H1 (cell line): ENCODE data around the gene GDF9. TPM values are rescaled to one million over a fixed set of nuclear protein-coding genes. Genes with fewer than 3 reads are reported as not detected.

Experiments used
- CTCF ChIA-PET: fragments of 300-600 bp; sonication (Branson Sonifier 250); formaldehyde crosslinking; loops from one replicate; lab custom pipeline; 2021; ENCODE audit not compliant: partially characterized antibody; lab: Charles Lee
- POLR2A ChIA-PET: fragments of 300-600 bp; sonication (Branson Sonifier 250); formaldehyde crosslinking; loops from one replicate; lab custom pipeline; 2021; ENCODE audit warnings: inconsistent platforms; ENCODE audit not compliant: partially characterized antibody; lab: Charles Lee
- DNase-seq, 2 experiments: peaks; one replicate each; pipeline versions ENCODE4 v3.0.0 to v3.0.0-alpha.2; 2010 to 2022; ENCODE audit warnings: low spot score in 2 of 2, low read depth in 1 of 2, mixed read lengths in 1 of 2
- FAIRE-seq: peaks from 2 replicates; lab custom pipeline; 2011; peaks lifted over from hg19 to GRCh38; lab: Jason Lieb, UNC
- H2AFZ ChIP-seq: 2 replicates; pipeline ENCODE4 v1.8.1; 2012; ENCODE audit warnings: low read length, inconsistent platforms
- H2AK5ac ChIP-seq: 2 replicates; pipeline ENCODE4 v1.6.1; 2013; ENCODE audit warnings: low read depth, low read length
- H2BK120ac ChIP-seq: replicated peaks from 2 replicates; pipeline ENCODE3; 2013; ENCODE audit warnings: low read depth, low read length, inconsistent platforms
- H2BK12ac ChIP-seq: 2 replicates; pipeline ENCODE4 v1.6.1; 2013; ENCODE audit warnings: low read depth, low read length
- H2BK15ac ChIP-seq: 2 replicates; pipeline ENCODE4 v1.6.1; 2013; ENCODE audit warnings: low read length
- H2BK20ac ChIP-seq: 2 replicates; pipeline ENCODE4 v1.6.1; 2013; ENCODE audit warnings: low read length
- H2BK5ac ChIP-seq: 2 replicates; pipeline ENCODE4 v1.6.1; 2013; ENCODE audit warnings: low read depth, low read length
- H3K14ac ChIP-seq: 2 replicates; pipeline ENCODE4 v1.6.1; 2013; ENCODE audit warnings: inconsistent platforms; ENCODE audit not compliant: insufficient read length
- H3K18ac ChIP-seq: 2 replicates; pipeline ENCODE4 v1.6.1; 2013; ENCODE audit warnings: low read length; ENCODE audit errors: extremely low read depth
- H3K23ac ChIP-seq: 2 replicates; pipeline ENCODE4 v1.6.1; 2013; ENCODE audit warnings: inconsistent platforms; ENCODE audit not compliant: insufficient read length
- H3K23me2 ChIP-seq: 2 replicates; pipeline ENCODE4 v1.6.1; 2013; ENCODE audit warnings: low read depth, low read length
- H3K27ac ChIP-seq: 2 replicates; pipeline ENCODE4 v1.6.1; 2011; ENCODE audit warnings: low read depth, low read length, inconsistent platforms
- H3K27me3 ChIP-seq, 4 experiments: replicated peaks in 1 of 4; 1 replicate in 1 of 4; 2 replicates in 3 of 4; pipeline versions ENCODE4 v1.6.1 to v1.8.1; 2011 to 2013; ENCODE audit warnings: low read length in 3 of 4, mild to moderate bottlenecking in 3 of 4, inconsistent platforms in 2 of 4, mixed read lengths in 2 of 4, moderate library complexity in 1 of 4; ENCODE audit not compliant: control insufficient read depth in 3 of 4, insufficient read depth in 3 of 4; ENCODE audit errors: extremely low read depth in 1 of 4
- H3K36me3 ChIP-seq, 4 experiments: 2 replicates each; pipeline versions ENCODE4 v1.6.1 to v1.8.1; 2011 to 2013; ENCODE audit warnings: mild to moderate bottlenecking in 4 of 4, low read length in 3 of 4, moderate library complexity in 2 of 4, control low read depth in 1 of 4, inconsistent platforms in 1 of 4; ENCODE audit not compliant: insufficient read depth in 4 of 4, control insufficient read depth in 2 of 4
- H3K4ac ChIP-seq: replicated peaks from 2 replicates; pipeline ENCODE3; 2013; ENCODE audit warnings: low read length, low read depth, mixed read lengths, inconsistent platforms; ENCODE audit not compliant: insufficient read length
- H3K4me1 ChIP-seq, 4 experiments: replicated peaks in 1 of 4; 1 replicate in 1 of 4; 2 replicates in 3 of 4; pipeline versions ENCODE4 v1.6.1 to v1.8.1; 2011 to 2013; ENCODE audit warnings: low read length in 3 of 4, inconsistent platforms in 2 of 4, mixed read lengths in 1 of 4; ENCODE audit not compliant: insufficient read depth in 4 of 4, control insufficient read depth in 3 of 4
- H3K4me2 ChIP-seq, 2 experiments: 2 replicates each; pipeline versions ENCODE4 v1.6.1 to v1.8.1; 2011 to 2013; ENCODE audit warnings: low read depth in 2 of 2, low read length in 2 of 2, control low read depth in 1 of 2, inconsistent platforms in 1 of 2, mild to moderate bottlenecking in 1 of 2; ENCODE audit not compliant: insufficient read depth in 1 of 2
- H3K4me3 ChIP-seq, 4 experiments: fragments of 200-600, 300-600 bp in 1 of 4; sonication (generic), shearing (Covaris generic), sonication (Bioruptor Twin) in 1 of 4; 2 replicates each; pipeline versions ENCODE4 v1.5.1 to v1.8.1; 2011 to 2016; ENCODE audit warnings: low read length in 4 of 4, low read depth in 3 of 4, control low read depth in 2 of 4, inconsistent platforms in 2 of 4, mild to moderate bottlenecking in 2 of 4, mixed read lengths in 1 of 4, moderate library complexity in 1 of 4; ENCODE audit not compliant: insufficient read depth in 2 of 4; ENCODE audit errors: extremely low read depth in 1 of 4
- H3K56ac ChIP-seq: replicated peaks from 2 replicates; pipeline ENCODE3; 2013; ENCODE audit warnings: low read depth, mild to moderate bottlenecking, mixed read lengths, low read length, inconsistent platforms; ENCODE audit not compliant: insufficient read length
- H3K79me1 ChIP-seq: 2 replicates; pipeline ENCODE4 v1.6.1; 2013; ENCODE audit warnings: low read depth, low read length, control low read depth
- H3K79me2 ChIP-seq, 2 experiments: 2 replicates each; pipeline versions ENCODE4 v1.6.1 to v1.8.1; 2012 to 2013; ENCODE audit warnings: low read length in 2 of 2, mild to moderate bottlenecking in 2 of 2, inconsistent platforms in 1 of 2; ENCODE audit not compliant: insufficient read depth in 2 of 2, control insufficient read depth in 1 of 2
- H3K9ac ChIP-seq, 4 experiments: replicated peaks in 1 of 4; 1 replicate in 1 of 4; 2 replicates in 3 of 4; pipeline versions ENCODE4 v1.6.1 to v1.8.1; 2011 to 2013; ENCODE audit warnings: low read depth in 3 of 4, low read length in 3 of 4, control low read depth in 2 of 4, mild to moderate bottlenecking in 2 of 4, moderate library complexity in 2 of 4, inconsistent platforms in 1 of 4; ENCODE audit errors: extremely low read depth in 1 of 4
- H3K9me3 ChIP-seq, 2 experiments: 2 replicates each; pipeline versions ENCODE4 v1.6.1 to v1.8.1; 2012 to 2013; ENCODE audit warnings: mild to moderate bottlenecking in 2 of 2, moderate library complexity in 2 of 2, control low read depth in 1 of 2, inconsistent platforms in 1 of 2, low read depth in 1 of 2, low read length in 1 of 2, mixed read lengths in 1 of 2; ENCODE audit not compliant: insufficient read depth in 2 of 2
- H4K20me1 ChIP-seq, 2 experiments: replicated peaks in 1 of 2; 2 replicates each; pipeline versions ENCODE3 to v1.8.1; 2011 to 2013; ENCODE audit warnings: inconsistent platforms in 2 of 2, low read length in 2 of 2, mild to moderate bottlenecking in 1 of 2; ENCODE audit not compliant: insufficient read depth in 2 of 2, control insufficient read depth in 1 of 2
- H4K5ac ChIP-seq: 2 replicates; pipeline ENCODE4 v1.6.1; 2013; ENCODE audit warnings: low read length, low read depth, mixed read lengths, inconsistent platforms; ENCODE audit not compliant: insufficient read length
- H4K8ac ChIP-seq: 2 replicates; pipeline ENCODE4 v1.8.0; 2013; ENCODE audit warnings: mild to moderate bottlenecking, moderate library complexity, low read length, inconsistent platforms; ENCODE audit not compliant: insufficient read depth; ENCODE audit errors: extremely low read depth
- H4K91ac ChIP-seq: replicated peaks from 2 replicates; pipeline ENCODE3; 2013; ENCODE audit warnings: low read length, mixed read lengths, inconsistent platforms; ENCODE audit not compliant: insufficient read length
- ASH2L ChIP-seq: fragments of 200-600, 300-600 bp; sonication (generic); IDR thresholded peaks from one replicate; pipeline ENCODE4 v1.7.1; 2017; ENCODE audit warnings: low read length
- HDAC6 ChIP-seq: IDR thresholded peaks from one replicate; pipeline ENCODE4 v1.7.1; 2012; ENCODE audit warnings: low read depth, mild to moderate bottlenecking, inconsistent platforms, low read length, moderate library complexity
- JUN ChIP-seq: IDR thresholded peaks from 2 replicates; pipeline ENCODE4 v1.6.1; 2011; ENCODE audit warnings: low read depth, mild to moderate bottlenecking, improper control_type of control experiment, low read length
- NANOG ChIP-seq: IDR thresholded peaks from 2 replicates; pipeline ENCODE4 v1.6.1; 2011; ENCODE audit warnings: low read length, low read depth, mild to moderate bottlenecking, inconsistent platforms; ENCODE audit not compliant: insufficient read depth, poor library complexity, severe bottlenecking
- RAD21 ChIP-seq, 2 experiments: IDR thresholded peaks in 1 of 2; conservative IDR thresholded peaks in 1 of 2; 2 replicates each; pipeline ENCODE4 v1.6.1; 2011; ENCODE audit warnings: low read depth in 2 of 2, low read length in 2 of 2, improper control_type of control experiment in 1 of 2, inconsistent platforms in 1 of 2, mild to moderate bottlenecking in 1 of 2, moderate library complexity in 1 of 2
- SP1 ChIP-seq: IDR thresholded peaks from 2 replicates; pipeline ENCODE4 v1.6.1; 2011; ENCODE audit warnings: low read depth, low read length
- SP4 ChIP-seq: IDR thresholded peaks from 2 replicates; pipeline ENCODE4 v1.6.1; 2012; ENCODE audit warnings: low read length, inconsistent platforms
- USF2 ChIP-seq: IDR thresholded peaks from 2 replicates; pipeline ENCODE4 v1.6.1; 2011; ENCODE audit warnings: low read length, improper control_type of control experiment
- WGBS, 2 experiments: shearing (Covaris generic) in 1 of 2; methylation state at CpG; one replicate each; pipeline versions ENCODE4 v1.1.6 to v1.1.7; 2013 to 2015; ENCODE audit warnings: low lambda C conversion rate in 2 of 2, mixed read lengths in 2 of 2, inconsistent platforms in 1 of 2, low coverage in 1 of 2, missing lambda C conversion rate in 1 of 2; ENCODE audit not compliant: insufficient replicate concordance in 2 of 2, insufficient coverage in 1 of 2, insufficient read length in 1 of 2; ENCODE audit errors: extremely low coverage in 1 of 2, missing lambda C conversion rate in 1 of 2; 5-methylcytosine and 5-hydroxymethylcytosine counted together
- polyA plus RNA-seq, 7 experiments: library from polyadenylated mRNA; depleted of rRNA in 3 of 7; stranded (reverse) in 5 of 7; unstranded in 2 of 7; fragments of >200 nt in 5 of 7; fragments of 200-250 nt in 2 of 7; gene quantifications; 1 replicate in 5 of 7; 2 replicates in 1 of 7; 4 replicates in 1 of 7; pipeline versions ENCODE4 v1.2.1 to v1.2.3, GENCODE V29; 2011 to 2013; ENCODE audit warnings: missing spikeins in 2 of 7, mixed read lengths in 2 of 7
- total RNA-seq: library from RNA; stranded (reverse); fragmentation: NEBNext Ultra II Directional; extraction: Animal tissue kit (Norgen Biotek cat#: 25700); gene quantifications from 2 replicates; pipeline ENCODE4 v1.2.1, GENCODE V29; 2021
- TF ChIP-seq, protein P1 (sequence below): IDR thresholded peaks from 2 replicates; pipeline ENCODE4 v1.6.1; 2012; ENCODE audit warnings: inconsistent platforms

The GDF9 gene
- total and polyA plus RNA-seq, 2 of the 8 experiments (the other 6 are each of a cell fraction or from before 2014, with no cell fraction given) = 0.14 TPM; not detected in 1

GRCh38 chr5:132841305-132841704 is 25.0 kb downstream of the GDF9 start:
- Histone ChIP-seq H3K23me2 (no peaks in the 10 kb centered on the region), H3K18ac (no peak overlapping the region), H4K91ac (no peak overlapping the region), H3K4me2 (no peak overlapping the region), H2BK5ac (no peak overlapping the region), H2AK5ac (no peak overlapping the region), H3K79me1 (no peaks in the 10 kb centered on the region), H2BK12ac (no peak overlapping the region), H4K5ac (no peak overlapping the region), H2BK20ac (no peak overlapping the region), H3K14ac (no peak overlapping the region), H3K23ac (no peak overlapping the region), H2BK15ac (no peak overlapping the region), H3K9ac (no peak overlapping the region), H2BK120ac (no peak overlapping the region), H4K8ac (no peak overlapping the region), H3K4me1 (no peaks in the 10 kb centered on the region), H3K27ac (no peak overlapping the region), H3K56ac (no peak overlapping the region)
- DNase-seq = no peak
- WGBS, 2 experiments = 96% methylated on average over 4 of the region's 4 CpGs; no CpG with 5 or more reads in 1 of the 2 experiments
- POLR2A ChIA-PET = no interaction called here
- no peak for FAIRE-seq
- TF ChIP-seq SP1 (no peak), ASH2L (no peak), USF2 (no peak), RAD21 (IDR thresholded peaks at IDR 0.05 in 1 of 2, conservative IDR thresholded peaks at IDR 0.05 in 1 of 2; ENCODE audit: low read depth in 2 of 2, low read length in 2 of 2) (no peak), SP4 (no peak), JUN (no peak), HDAC6 (no peak), NANOG (no peak)
- TF ChIP-seq, protein P1, sequence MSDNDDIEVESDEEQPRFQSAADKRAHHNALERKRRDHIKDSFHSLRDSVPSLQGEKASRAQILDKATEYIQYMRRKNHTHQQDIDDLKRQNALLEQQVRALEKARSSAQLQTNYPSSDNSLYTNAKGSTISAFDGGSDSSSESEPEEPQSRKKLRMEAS = no peak
- TF ChIP-seq, all 59 proteins: peak for 0
- no peaks in the 10 kb centered on the region for H3K36me3 ChIP-seq
- H3K27me3 ChIP-seq = no peaks in the 10 kb centered on the region
- no peak overlapping the region for H3K4ac ChIP-seq
- no peaks in the 10 kb centered on the region for H3K79me2 ChIP-seq
- no peaks in the 10 kb centered on the region for H4K20me1 ChIP-seq
- H2AFZ ChIP-seq = no peak overlapping the region
- H3K9me3 ChIP-seq = no peaks in the 10 kb centered on the region
- no peak overlapping the region for H3K4me3 ChIP-seq
- CTCF ChIA-PET = interaction anchor here (25.6 kb wide), 1 partner anchor 21 kb away, joined by 465 read pairs; the partner anchor contains the start of genes GDF9, LEAP2 and UQCRQ
